Heart right ventricle (tissue), 16 donors: ENCODE results near the gene DGKI. TPM values are rescaled to one million over a fixed set of nuclear protein-coding genes. Genes with fewer than 3 reads are reported as not detected.
A peak's percentile ranks its signal among the peaks of the same experiment; 100 is the strongest.

Experiments
- ATAC-seq, 8 donors: fragments of 200-7000 bp; cut with Tn5 transposase; one replicate each; pipeline ENCODE4 v1.9.1; 2020; ENCODE audit warnings: mild to moderate bottlenecking in 8 of 8, moderate library complexity in 8 of 8, moderate number of reproducible peaks in 1 of 8
- DNase-seq, 2 donors: peaks; one replicate each; pipeline ENCODE4 v3.0.0-alpha.2; 2020
- H3K27ac ChIP-seq, 10 donors: fragments of 200-600 bp; sonication (generic) in 2 of 10; one replicate each; pipeline versions ENCODE4 v1.5.0 to v1.8.0; 2020 to 2022; ENCODE audit warnings: mild to moderate bottlenecking in 3 of 10
- H3K27me3 ChIP-seq, 7 donors: fragments of 200-600 bp; one replicate each; pipeline ENCODE4 v1.8.0; 2021 to 2022; ENCODE audit warnings: mild to moderate bottlenecking in 2 of 7
- H3K36me3 ChIP-seq, 9 donors: fragments of 200-600 bp; sonication (generic) in 1 of 9; one replicate each; pipeline versions ENCODE4 v1.5.0 to v1.8.0; 2020 to 2022; ENCODE audit warnings: mild to moderate bottlenecking in 2 of 9
- H3K4me1 ChIP-seq, 9 donors: fragments of 200-600 bp; sonication (generic) in 1 of 9; one replicate each; pipeline versions ENCODE4 v1.5.0 to v1.8.0; 2020 to 2022; ENCODE audit warnings: mild to moderate bottlenecking in 4 of 9
- H3K4me3 ChIP-seq, 10 donors: fragments of 200-600 bp; sonication (generic) in 2 of 10; one replicate each; pipeline versions ENCODE4 v1.5.0 to v1.8.0; 2020 to 2022; ENCODE audit warnings: mild to moderate bottlenecking in 7 of 10, moderate library complexity in 2 of 10
- H3K9me3 ChIP-seq, 11 donors: fragments of 200-600 bp in 10 of 11; sonication (generic) in 2 of 11; one replicate each; pipeline versions ENCODE4 v1.5.0 to v1.8.0; 2013 to 2022; ENCODE audit warnings: mild to moderate bottlenecking in 2 of 11, control low read depth in 1 of 11, moderate library complexity in 1 of 11
- WGBS, 2 donors: extraction: QIAGEN DNeasy Blood & Tissue Kit; methylation state at CpG; one replicate each; pipeline ENCODE4 v1.1.7; 2013; ENCODE audit warnings: inconsistent platforms in 1 of 2; 5-methylcytosine and 5-hydroxymethylcytosine counted together
- intact Hi-C, 10 donors: fragments of 100-400 bp; cut with DNase I; formaldehyde crosslinking; loops; one replicate each; pipeline versions ENCODE4 v1.11.1 to v1.14.2; 2022
- polyA plus RNA-seq, 2 donors: library from polyadenylated mRNA; stranded (reverse); fragments of 200-250 nt; gene quantifications; one replicate each; pipeline ENCODE4 v1.2.3, GENCODE V29; 2013
- total RNA-seq, 10 donors: library from RNA; stranded (reverse); fragmentation: NEBNext Ultra II Directional in 3 of 10; extraction: Animal tissue kit (Norgen Biotek cat#: 25700) in 3 of 10; gene quantifications; one replicate each; pipeline versions ENCODE4 v1.2.1 to v1.2.4, GENCODE V29; 2021 to 2023
- TF ChIP-seq, protein P1 (sequence below), 9 donors: fragments of 200-600 bp; sonication (generic) in 2 of 9; IDR thresholded peaks; one replicate each; pipeline versions ENCODE4 v1.5.0 to v1.8.0; 2021 to 2022; ENCODE audit warnings: antibody characterized with exemption in 9 of 9, mild to moderate bottlenecking in 5 of 9, moderate library complexity in 1 of 9
- donor health status: Arrhythmogenic right ventricular cardiomyopathy.
- donor health status: ischemic (EF 13 %, LVEDD 7.1; RV severe dilation, severe dysfunction).
- donor health status: healthy with polysubstance abuse.
- donor health status: DM: no; HTN: yes; CAD: no.
- donor health status: DM: no; HTN: no; CAD: no.
- donor health status: ischemic (EF 25% LVEDD 6.9; RV normal size, moderate dysfunction).
- donor health status: ischemic (EF 25% LVEDD 5.7; RV mildly dilated, moderate dysfunction).
- donor health status: healthy.
- donor health status: DM: yes; HTN: yes; CAD: no.
- donor health status: Ischemic cardiomyopathy.
- donor health status: ischemic (EF 35%, LVEDD 5.7; RV mildly dilated, moderate dysfunction).
- donor health status: nonischemic (EF 11% LVEDD 7.7; RV severe dilation, severe dysfunction).
- donor health status: DM: yes; HTN: yes; CAD: no.
- donor health status: PGD.
- donor health status: ischemic (EF 29% LVEDD 5.4; RV normal size, mild dysfunction).
- donor health status: nonischemic (EF 23%, LVEDD 6.1; RV moderate dilation, normal function).

Gene DGKI
- total and polyA plus RNA-seq, 12 donors, result 0.16 to 2.6 (median 1.2) TPM

DNA sequence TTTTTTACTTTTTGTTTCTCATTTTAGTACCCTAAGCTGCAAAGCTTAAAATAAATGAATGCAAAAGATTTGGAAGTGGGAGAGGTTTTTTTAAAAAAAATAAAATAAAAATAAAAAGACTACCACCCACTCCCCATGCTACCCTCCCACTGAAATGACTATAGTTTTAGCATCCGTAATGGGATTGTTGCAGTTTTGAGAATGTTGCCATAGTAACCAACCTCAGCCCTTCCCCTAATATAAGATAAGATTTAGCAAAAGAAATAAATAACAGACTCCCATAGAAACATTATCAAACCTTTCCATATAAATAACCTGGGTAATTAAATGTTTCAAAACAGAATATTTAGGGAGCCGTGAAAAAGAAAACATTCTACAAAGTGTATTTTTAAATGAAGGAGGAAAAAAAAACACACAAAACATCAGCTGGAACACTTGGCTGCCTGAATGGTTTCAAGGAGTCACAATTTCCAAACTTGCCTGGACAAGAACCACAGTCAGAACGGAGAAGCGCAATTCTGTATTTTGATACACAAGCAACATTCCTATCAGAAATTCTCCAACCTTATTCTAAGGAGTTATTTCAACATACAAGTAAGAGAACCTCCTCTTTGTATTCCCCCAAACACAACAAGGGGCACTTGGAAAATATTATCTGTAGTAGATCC, 57.4 kb downstream of the DGKI start:
- intact Hi-C loops, result loop anchor here in 1 of 10 donors (10.0 kb wide), 1 partner anchor 135 kb away; no protein-coding TSS in a partner anchor
- no peak overlapping the region for H3K27ac ChIP-seq
- no peak for DNase-seq
- TF ChIP-seq, protein P1, sequence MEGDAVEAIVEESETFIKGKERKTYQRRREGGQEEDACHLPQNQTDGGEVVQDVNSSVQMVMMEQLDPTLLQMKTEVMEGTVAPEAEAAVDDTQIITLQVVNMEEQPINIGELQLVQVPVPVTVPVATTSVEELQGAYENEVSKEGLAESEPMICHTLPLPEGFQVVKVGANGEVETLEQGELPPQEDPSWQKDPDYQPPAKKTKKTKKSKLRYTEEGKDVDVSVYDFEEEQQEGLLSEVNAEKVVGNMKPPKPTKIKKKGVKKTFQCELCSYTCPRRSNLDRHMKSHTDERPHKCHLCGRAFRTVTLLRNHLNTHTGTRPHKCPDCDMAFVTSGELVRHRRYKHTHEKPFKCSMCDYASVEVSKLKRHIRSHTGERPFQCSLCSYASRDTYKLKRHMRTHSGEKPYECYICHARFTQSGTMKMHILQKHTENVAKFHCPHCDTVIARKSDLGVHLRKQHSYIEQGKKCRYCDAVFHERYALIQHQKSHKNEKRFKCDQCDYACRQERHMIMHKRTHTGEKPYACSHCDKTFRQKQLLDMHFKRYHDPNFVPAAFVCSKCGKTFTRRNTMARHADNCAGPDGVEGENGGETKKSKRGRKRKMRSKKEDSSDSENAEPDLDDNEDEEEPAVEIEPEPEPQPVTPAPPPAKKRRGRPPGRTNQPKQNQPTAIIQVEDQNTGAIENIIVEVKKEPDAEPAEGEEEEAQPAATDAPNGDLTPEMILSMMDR (IDR thresholded peaks at IDR 0.05), result no peak
- H3K27me3 ChIP-seq, result no peaks in the 10 kb centered on the region
- no peak overlapping the region for H3K4me3 ChIP-seq
- H3K4me1 ChIP-seq, result no peaks in the 10 kb centered on the region
- WGBS, 2 donors, result 57 to 64% methylated on average over 4 of the region's 4 CpGs
- ATAC-seq, result peak in 3 of 8 donors; percentile 19 to 63 (median 54)
- peaks cover 0 to 3% (median 0%) of the 10 kb centered on the region in 11 donors for H3K9me3 ChIP-seq
- no peaks in the 10 kb centered on the region for H3K36me3 ChIP-seq

DNA sequence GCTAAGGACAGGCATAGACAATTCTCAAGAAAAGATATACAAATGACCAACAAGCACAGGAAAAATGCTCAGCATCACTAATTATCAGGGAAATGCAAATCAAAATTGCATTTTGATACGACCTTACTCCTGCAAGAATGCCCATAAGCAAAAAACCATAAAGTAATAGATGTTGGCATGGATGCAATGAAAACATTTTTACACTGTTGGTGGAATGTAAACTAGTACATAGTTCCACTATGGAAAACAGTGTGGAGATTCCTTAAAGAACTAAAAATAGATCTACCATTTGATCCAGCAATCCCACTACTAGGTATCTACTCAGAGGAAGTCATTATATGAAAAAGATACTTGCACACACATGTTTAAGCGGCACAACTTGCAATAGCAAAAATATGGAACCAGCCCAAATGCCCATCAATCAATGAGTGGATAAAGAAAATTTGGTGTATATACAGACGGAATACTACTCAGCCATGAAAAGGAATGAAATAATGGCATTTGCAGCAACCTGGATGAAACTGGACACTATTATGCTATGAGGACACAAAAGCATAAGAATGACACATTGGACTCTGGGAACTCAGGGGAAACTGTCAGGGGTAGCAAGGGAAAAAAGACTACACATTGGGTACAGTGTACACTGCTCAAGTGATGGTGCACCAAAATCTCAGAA, 59.3 kb downstream of the DGKI start:
- intact Hi-C loops, result loop anchor here in 1 of 10 donors (10.0 kb wide), 1 partner anchor 133 kb away; no protein-coding TSS in a partner anchor
- TF ChIP-seq, protein P1 (IDR thresholded peaks at IDR 0.05), result no peak
- ATAC-seq (no peak), DNase-seq (no peak)
- Histone ChIP-seq H3K36me3 (no peaks in the 10 kb centered on the region), H3K27ac (no peak overlapping the region), H3K4me1 (no peaks in the 10 kb centered on the region), H3K9me3 (peaks cover 0 to 12% (median 3%) of the 10 kb centered on the region in 11 donors), H3K4me3 (no peak overlapping the region), H3K27me3 (no peaks in the 10 kb centered on the region)
- 62 to 63% methylated on average over 3 of the region's 3 CpGs for WGBS, 2 donors

DNA sequence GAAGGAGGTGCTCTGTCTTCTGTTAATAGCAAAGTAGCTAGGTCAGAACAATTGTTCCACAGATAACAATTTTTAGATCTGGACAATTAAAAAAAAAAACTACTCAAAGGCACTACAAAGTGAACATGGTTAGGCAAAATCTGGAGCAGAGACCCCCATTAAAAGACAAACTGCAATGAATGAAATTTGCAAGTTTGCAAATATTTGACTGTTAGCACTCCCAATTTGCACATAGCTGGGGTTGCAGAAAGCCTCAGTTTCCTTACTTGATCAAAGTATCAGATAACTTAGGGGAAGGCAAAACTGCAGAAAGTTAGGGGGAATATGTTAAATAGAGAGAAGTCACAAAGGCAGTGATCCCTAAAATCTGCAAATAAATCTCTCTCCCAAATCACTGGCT, 68.3 kb downstream of the DGKI start:
- no peak for DNase-seq
- Histone ChIP-seq H3K36me3 (no peaks in the 10 kb centered on the region), H3K27ac (no peak overlapping the region), H3K9me3 (peaks cover 0 to 6% (median 0%) of the 10 kb centered on the region in 11 donors), H3K27me3 (peaks cover 0 to 10% (median 0%) of the 10 kb centered on the region in 7 donors), H3K4me1 (no peaks in the 10 kb centered on the region), H3K4me3 (no peak overlapping the region)
- ATAC-seq, result no peak
- intact Hi-C loops, result no loop called here
- TF ChIP-seq, protein P1 (IDR thresholded peaks at IDR 0.05), result no peak

DNA sequence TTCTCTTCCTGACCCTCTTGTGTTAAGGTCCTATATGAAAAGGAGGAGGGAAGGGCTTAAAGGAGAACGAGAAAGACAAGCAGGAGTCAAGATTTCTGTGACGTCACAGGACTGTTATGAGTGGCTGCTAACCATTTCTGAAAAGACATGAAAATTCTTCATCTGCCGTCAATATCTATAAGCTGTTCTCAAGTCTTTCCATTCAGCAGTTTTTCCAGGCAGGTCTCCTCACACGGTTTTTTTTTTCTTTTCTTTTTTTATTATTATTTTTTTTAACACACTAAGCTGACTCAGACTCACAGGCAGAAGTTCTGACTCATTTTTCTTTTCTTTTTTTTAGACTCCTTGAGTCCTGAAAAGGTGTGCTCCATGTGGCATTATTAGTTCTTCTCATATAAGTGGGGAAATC, 72.0 kb downstream of the DGKI start:
- TF ChIP-seq, protein P1 (IDR thresholded peaks at IDR 0.05), result no peak
- DNase-seq (no peak), ATAC-seq (no peak)
- Histone ChIP-seq H3K36me3 (no peaks in the 10 kb centered on the region), H3K9me3 (no peaks in the 10 kb centered on the region), H3K27ac (no peak overlapping the region), H3K4me3 (no peak overlapping the region), H3K27me3 (peaks cover 0 to 10% (median 0%) of the 10 kb centered on the region in 7 donors), H3K4me1 (peaks cover 0 to 16% (median 0%) of the 10 kb centered on the region in 9 donors)
- intact Hi-C loops, result no loop called here
- 70 to 81% methylated on average over 4 of the region's 4 CpGs for WGBS, 2 donors
